GM21723 (cell line): ENCODE results near the gene TBX6.

ENCODE experiments used
- ATAC-seq: cut with Tn5 transposase; IDR thresholded peaks from one replicate; pipeline ENCODE4 v1.9.1; 2021; ENCODE audit warnings: mild to moderate bottlenecking, moderate library complexity; ENCODE audit not compliant: unreplicated experiment

Gene TBX6

DNA sequence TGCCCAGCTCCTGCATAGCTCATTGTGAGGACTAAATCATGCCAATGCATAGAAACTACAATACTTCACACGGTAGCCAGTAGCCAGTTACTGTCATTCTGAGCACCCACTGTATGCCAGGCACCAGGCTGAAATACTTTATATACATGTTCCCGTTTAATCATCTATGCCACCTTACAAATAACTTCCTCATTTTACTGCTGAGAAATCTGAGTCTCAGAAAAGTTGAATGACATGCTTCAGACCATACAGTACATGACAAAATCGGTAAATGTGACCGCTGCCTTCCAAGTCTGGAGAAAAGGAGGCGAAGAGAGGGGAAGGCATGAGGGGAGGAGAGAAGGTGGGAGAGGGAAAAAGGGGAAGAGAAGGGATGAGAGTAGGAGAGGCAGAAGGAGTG lies 51.5 kb downstream of the TBX6 start:
- no peak for ATAC-seq
